GM12878 (cell line): ENCODE measurements around the gene CROCC.

Source experiments
- RAD21 ChIP-seq: IDR thresholded peaks from 2 replicates; pipeline ENCODE4 v1.6.1; 2011; ENCODE audit warnings: mild to moderate bottlenecking, low read depth, low read length, moderate library complexity; ENCODE audit not compliant: insufficient read depth
- TF ChIP-seq, protein P1 (sequence below): IDR thresholded peaks from 2 replicates; pipeline ENCODE4 v1.6.1; 2012; ENCODE audit warnings: low read depth, low read length, improper control_type of control experiment

DNA sequence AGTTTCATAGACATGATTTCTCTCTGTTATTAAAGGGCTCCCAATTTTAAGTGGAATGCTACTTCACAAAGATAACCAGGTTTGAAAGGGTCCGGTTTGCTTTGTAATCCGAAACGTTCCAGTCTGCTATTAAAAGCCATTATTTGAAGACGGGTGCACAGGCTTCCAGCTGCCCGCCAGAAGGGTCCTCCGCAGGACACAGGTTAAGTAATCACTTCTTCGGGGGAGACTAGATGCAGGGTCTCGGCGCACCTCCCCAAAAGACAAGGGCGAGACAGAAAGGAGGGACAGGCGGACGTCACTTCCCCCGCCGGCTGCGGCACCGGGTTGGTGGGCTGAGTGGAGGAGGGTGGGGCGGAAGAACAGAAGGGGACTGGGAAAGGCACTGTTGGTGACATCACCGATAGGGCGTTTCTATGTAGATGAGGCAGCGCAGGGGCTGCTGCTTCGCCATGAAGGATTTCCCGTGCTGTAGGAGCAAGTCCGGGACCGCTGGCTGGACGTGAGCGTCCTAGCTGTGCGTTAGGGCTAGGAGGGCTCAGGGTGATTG, 17.1 kb upstream of the CROCC start:
- TF ChIP-seq, protein P1, sequence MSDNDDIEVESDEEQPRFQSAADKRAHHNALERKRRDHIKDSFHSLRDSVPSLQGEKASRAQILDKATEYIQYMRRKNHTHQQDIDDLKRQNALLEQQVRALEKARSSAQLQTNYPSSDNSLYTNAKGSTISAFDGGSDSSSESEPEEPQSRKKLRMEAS = no peak; the same call in 1 of the 2 replicates
- TF ChIP-seq RAD21 = no peak
